Uterus (tissue), 4 donors: ENCODE measurements around the gene MAP3K7CL. TPM values are rescaled to one million over a fixed set of nuclear protein-coding genes. Genes with fewer than 3 reads are reported as not detected.

Source experiments
- DNase-seq, 2 donors: peaks; one replicate each; pipeline ENCODE4 v3.0.0-alpha.2; 2019 to 2020
- H3K27ac ChIP-seq, 2 donors: fragments of 200-600 bp; sonication (generic); 1 replicate in 1 of 2; 2 replicates in 1 of 2; pipeline ENCODE4 v1.5.1; 2016 to 2018
- H3K27me3 ChIP-seq, 2 donors: fragments of 200-600 bp; sonication (generic); one replicate each; pipeline ENCODE4 v1.5.1; 2018 to 2019; ENCODE audit warnings: control low read depth in 1 of 2
- H3K36me3 ChIP-seq, 2 donors: fragments of 200-600 bp; sonication (generic); one replicate each; pipeline ENCODE4 v1.5.1; 2019; ENCODE audit warnings: control low read depth in 1 of 2
- H3K4me1 ChIP-seq, 2 donors: fragments of 200-600 bp; sonication (generic); one replicate each; pipeline ENCODE4 v1.5.1; 2018 to 2019; ENCODE audit warnings: control low read depth in 1 of 2
- H3K4me3 ChIP-seq, 2 donors: fragments of 200-600 bp; sonication (generic); 1 replicate in 1 of 2; 2 replicates in 1 of 2; pipeline ENCODE4 v1.5.1; 2018 to 2019; ENCODE audit warnings: mild to moderate bottlenecking in 1 of 2
- H3K9me3 ChIP-seq, 2 donors: fragments of 200-600 bp; sonication (generic); one replicate each; pipeline ENCODE4 v1.5.1; 2019; ENCODE audit warnings: control low read depth in 1 of 2
- POLR2A ChIP-seq, 2 donors: fragments of 450-650 bp; IDR thresholded peaks; one replicate each; pipeline ENCODE4 v1.6.1; 2016; ENCODE audit warnings: antibody characterized with exemption in 2 of 2, mild to moderate bottlenecking in 1 of 2, moderate library complexity in 1 of 2
- intact Hi-C: fragments of 100-400 bp; cut with DNase I; formaldehyde crosslinking; loops from one replicate; pipeline ENCODE4 v1.15.1; 2023; ENCODE audit warnings: low total_unique reads
- total RNA-seq, 4 donors: library from RNA; depleted of rRNA in 3 of 4; stranded (reverse); fragments of >200 nt in 3 of 4; gene quantifications; one replicate each; pipeline versions ENCODE4 v1.1.0 to v1.2.4, GENCODE V29; 2014 to 2023
- TF ChIP-seq, protein P1 (sequence below), 4 experiments: fragments of 200-600 bp in 2 of 4; fragments of 450-650 bp in 2 of 4; sonication (generic) in 2 of 4; IDR thresholded peaks; one replicate each; pipeline ENCODE4 v1.5.1; 2016 to 2019; ENCODE audit warnings: antibody characterized with exemption in 4 of 4, mild to moderate bottlenecking in 2 of 4, moderate library complexity in 1 of 4
- donor health status: DM: yes; HTN: yes; CAD: no.

MAP3K7CL gene
- total RNA-seq, 4 donors from 2014 or later = 2.3 to 7.3 (median 5.5) TPM

- no peak overlapping the region for H3K4me3 ChIP-seq
- H3K27ac ChIP-seq = peak overlapping the region; percentile 9 to 40
- no peaks in the 10 kb centered on the region for H3K36me3 ChIP-seq
- no peaks in the 10 kb centered on the region for H3K27me3 ChIP-seq
- DNase-seq = no peak
- no peaks in the 10 kb centered on the region for H3K9me3 ChIP-seq
- TF ChIP-seq, protein P1, sequence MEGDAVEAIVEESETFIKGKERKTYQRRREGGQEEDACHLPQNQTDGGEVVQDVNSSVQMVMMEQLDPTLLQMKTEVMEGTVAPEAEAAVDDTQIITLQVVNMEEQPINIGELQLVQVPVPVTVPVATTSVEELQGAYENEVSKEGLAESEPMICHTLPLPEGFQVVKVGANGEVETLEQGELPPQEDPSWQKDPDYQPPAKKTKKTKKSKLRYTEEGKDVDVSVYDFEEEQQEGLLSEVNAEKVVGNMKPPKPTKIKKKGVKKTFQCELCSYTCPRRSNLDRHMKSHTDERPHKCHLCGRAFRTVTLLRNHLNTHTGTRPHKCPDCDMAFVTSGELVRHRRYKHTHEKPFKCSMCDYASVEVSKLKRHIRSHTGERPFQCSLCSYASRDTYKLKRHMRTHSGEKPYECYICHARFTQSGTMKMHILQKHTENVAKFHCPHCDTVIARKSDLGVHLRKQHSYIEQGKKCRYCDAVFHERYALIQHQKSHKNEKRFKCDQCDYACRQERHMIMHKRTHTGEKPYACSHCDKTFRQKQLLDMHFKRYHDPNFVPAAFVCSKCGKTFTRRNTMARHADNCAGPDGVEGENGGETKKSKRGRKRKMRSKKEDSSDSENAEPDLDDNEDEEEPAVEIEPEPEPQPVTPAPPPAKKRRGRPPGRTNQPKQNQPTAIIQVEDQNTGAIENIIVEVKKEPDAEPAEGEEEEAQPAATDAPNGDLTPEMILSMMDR (IDR thresholded peaks at IDR 0.05) = no peak
- TF ChIP-seq POLR2A (IDR thresholded peaks at IDR 0.05) = no peak
- intact Hi-C loops = no loop called here
- no peaks in the 10 kb centered on the region for H3K4me1 ChIP-seq
Observed at GRCh38 chr21:29174607-29175013, 44.2 kb downstream of the MAP3K7CL start.

GRCh38 chr21:29175408-29176134 lies 45.1 kb downstream of the MAP3K7CL start:
- DNase-seq = no peak
- H3K36me3 ChIP-seq = no peaks in the 10 kb centered on the region
- peak overlapping the region in 1 of 2 donors; percentile 27 for H3K27ac ChIP-seq
- intact Hi-C loops = no loop called here
- no peak for TF ChIP-seq POLR2A (IDR thresholded peaks at IDR 0.05)
- TF ChIP-seq, protein P1 (IDR thresholded peaks at IDR 0.05) = no peak
- H3K4me1 ChIP-seq = no peaks in the 10 kb centered on the region
- H3K4me3 ChIP-seq = no peak overlapping the region
- no peaks in the 10 kb centered on the region for H3K27me3 ChIP-seq
- H3K9me3 ChIP-seq = no peaks in the 10 kb centered on the region

GRCh38 chr21:29176471-29177120 lies 46.2 kb downstream of the MAP3K7CL start:
- no peaks in the 10 kb centered on the region for H3K9me3 ChIP-seq
- H3K36me3 ChIP-seq = no peaks in the 10 kb centered on the region
- H3K27me3 ChIP-seq = no peaks in the 10 kb centered on the region
- no peaks in the 10 kb centered on the region for H3K4me1 ChIP-seq
- intact Hi-C loops = no loop called here
- no peak for DNase-seq
- no peak overlapping the region for H3K27ac ChIP-seq
- no peak overlapping the region for H3K4me3 ChIP-seq
- TF ChIP-seq, protein P1 (IDR thresholded peaks at IDR 0.05) = no peak
- no peak for TF ChIP-seq POLR2A (IDR thresholded peaks at IDR 0.05)

- DNase-seq = no peak
- no peaks in the 10 kb centered on the region for H3K9me3 ChIP-seq
- no peak overlapping the region for H3K27ac ChIP-seq
- intact Hi-C loops = no loop called here
- H3K4me3 ChIP-seq = no peak overlapping the region
- TF ChIP-seq, protein P1 (IDR thresholded peaks at IDR 0.05) = no peak
- no peak for TF ChIP-seq POLR2A (IDR thresholded peaks at IDR 0.05)
- no peaks in the 10 kb centered on the region for H3K27me3 ChIP-seq
- no peaks in the 10 kb centered on the region for H3K36me3 ChIP-seq
- no peaks in the 10 kb centered on the region for H3K4me1 ChIP-seq
Observed at GRCh38 chr21:29177800-29178199, 47.4 kb downstream of the MAP3K7CL start.

GRCh38 chr21:29178926-29179325 lies 48.5 kb downstream of the MAP3K7CL start:
- TF ChIP-seq, protein P1 (IDR thresholded peaks at IDR 0.05) = no peak
- no peak for TF ChIP-seq POLR2A (IDR thresholded peaks at IDR 0.05)
- no peak overlapping the region for H3K4me3 ChIP-seq
- intact Hi-C loops = no loop called here
- no peaks in the 10 kb centered on the region for H3K9me3 ChIP-seq
- no peaks in the 10 kb centered on the region for H3K4me1 ChIP-seq
- no peaks in the 10 kb centered on the region for H3K36me3 ChIP-seq
- H3K27ac ChIP-seq = no peak overlapping the region
- DNase-seq = no peak
- no peaks in the 10 kb centered on the region for H3K27me3 ChIP-seq
